ENCODE results near the gene USP27X. TPM values are rescaled to one million over a fixed set of nuclear protein-coding genes. Genes with fewer than 3 reads are reported as not detected.

The USP27X gene
- total RNA-seq, 3 donors from 2014 or later, result 1.3 to 4.5 (median 1.4) TPM

- DNase-seq (no peak), ATAC-seq (no peak)
- Histone ChIP-seq H3K9me3 (no peaks in the 10 kb centered on the region), H3K36me3 (ENCODE audit: low read depth) (no peaks in the 10 kb centered on the region), H3K4me3 (no peak overlapping the region), H3K4me1 (ENCODE audit: low read depth) (no peaks in the 10 kb centered on the region)
- intact Hi-C loops (cut with DNase I, micrococcal nuclease), result no loop called here
- TF ChIP-seq CTCF (IDR thresholded peaks at IDR 0.05), result no peak
These were observed 1.7 kb upstream of the USP27X start for GRCh38 chrX:49877397-49878101.

GRCh38 chrX:49878128-49878833 lies 1.0 kb upstream of the USP27X start:
- no peaks in the 10 kb centered on the region for H3K9me3 ChIP-seq
- TF ChIP-seq CTCF (IDR thresholded peaks at IDR 0.05), result no peak
- DNase-seq, result peak in 1 of 3 donors; percentile 51
- no peak overlapping the region for H3K4me3 ChIP-seq
- no peaks in the 10 kb centered on the region for H3K36me3 ChIP-seq (ENCODE audit: low read depth)
- intact Hi-C loops (cut with DNase I, micrococcal nuclease), result no loop called here
- ATAC-seq, result no peak
- no peaks in the 10 kb centered on the region for H3K4me1 ChIP-seq (ENCODE audit: low read depth)

- Histone ChIP-seq H3K9me3 (no peaks in the 10 kb centered on the region), H3K4me3 (peak overlapping the region; percentile 26), H3K4me1 (ENCODE audit: low read depth) (no peaks in the 10 kb centered on the region), H3K36me3 (ENCODE audit: low read depth) (no peaks in the 10 kb centered on the region)
- intact Hi-C loops (cut with DNase I, micrococcal nuclease), result no loop called here
- TF ChIP-seq CTCF (IDR thresholded peaks at IDR 0.05), result no peak
- peak; percentile 7 for ATAC-seq
- no peak for DNase-seq
These were observed 483 bp downstream of the USP27X start for GRCh38 chrX:49879656-49880277.

GRCh38 chrX:49880668-49881067 lies 1.4 kb downstream of the USP27X start:
- H3K36me3 ChIP-seq (ENCODE audit: low read depth), result no peaks in the 10 kb centered on the region
- no peak overlapping the region for H3K4me3 ChIP-seq
- intact Hi-C loops (cut with DNase I, micrococcal nuclease), result no loop called here
- DNase-seq (no peak), ATAC-seq (no peak)
- H3K4me1 ChIP-seq (ENCODE audit: low read depth), result no peaks in the 10 kb centered on the region
- H3K9me3 ChIP-seq, result no peaks in the 10 kb centered on the region
- no peak for TF ChIP-seq CTCF (IDR thresholded peaks at IDR 0.05)

GRCh38 chrX:49884290-49884862 lies 5.1 kb downstream of the USP27X start:
- DNase-seq (peak in 2 of 3 donors; percentile 72 to 74), ATAC-seq (peak; percentile 65)
- Histone ChIP-seq H3K4me3 (no peak overlapping the region), H3K9me3 (no peaks in the 10 kb centered on the region), H3K4me1 (ENCODE audit: low read depth) (no peaks in the 10 kb centered on the region), H3K36me3 (ENCODE audit: low read depth) (no peaks in the 10 kb centered on the region)
- intact Hi-C loops (cut with DNase I, micrococcal nuclease), result no loop called here
- peak; percentile 61 for TF ChIP-seq CTCF (IDR thresholded peaks at IDR 0.05)

Measured in mucosa of descending colon (tissue), 3 donors.